GM13977 (cell line): ENCODE results near the gene LRRC28.

Experiments used
- DNase-seq: peaks from one replicate; pipeline ENCODE4 v3.0.0; 2012; ENCODE audit warnings: low spot score
- in situ Hi-C: fragments of 300-500 bp; cut with MboI; formaldehyde crosslinking; loops from one replicate; pipeline ENCODE4 v1.12.0; 2022; ENCODE audit warnings: low sequenced_read_pairs, low pct_unique_long_range_greater_than_20kb, mixed read lengths, inconsistent platforms; ENCODE audit not compliant: unreplicated experiment
- TF ChIP-seq, protein P1 (sequence below): IDR thresholded peaks from 2 replicates; pipeline ENCODE4 v1.5.1; 2012; ENCODE audit warnings: mild to moderate bottlenecking, control low read depth; ENCODE audit not compliant: insufficient read depth; ENCODE audit errors: extremely low read depth, missing control alignments

LRRC28 gene

DNA sequence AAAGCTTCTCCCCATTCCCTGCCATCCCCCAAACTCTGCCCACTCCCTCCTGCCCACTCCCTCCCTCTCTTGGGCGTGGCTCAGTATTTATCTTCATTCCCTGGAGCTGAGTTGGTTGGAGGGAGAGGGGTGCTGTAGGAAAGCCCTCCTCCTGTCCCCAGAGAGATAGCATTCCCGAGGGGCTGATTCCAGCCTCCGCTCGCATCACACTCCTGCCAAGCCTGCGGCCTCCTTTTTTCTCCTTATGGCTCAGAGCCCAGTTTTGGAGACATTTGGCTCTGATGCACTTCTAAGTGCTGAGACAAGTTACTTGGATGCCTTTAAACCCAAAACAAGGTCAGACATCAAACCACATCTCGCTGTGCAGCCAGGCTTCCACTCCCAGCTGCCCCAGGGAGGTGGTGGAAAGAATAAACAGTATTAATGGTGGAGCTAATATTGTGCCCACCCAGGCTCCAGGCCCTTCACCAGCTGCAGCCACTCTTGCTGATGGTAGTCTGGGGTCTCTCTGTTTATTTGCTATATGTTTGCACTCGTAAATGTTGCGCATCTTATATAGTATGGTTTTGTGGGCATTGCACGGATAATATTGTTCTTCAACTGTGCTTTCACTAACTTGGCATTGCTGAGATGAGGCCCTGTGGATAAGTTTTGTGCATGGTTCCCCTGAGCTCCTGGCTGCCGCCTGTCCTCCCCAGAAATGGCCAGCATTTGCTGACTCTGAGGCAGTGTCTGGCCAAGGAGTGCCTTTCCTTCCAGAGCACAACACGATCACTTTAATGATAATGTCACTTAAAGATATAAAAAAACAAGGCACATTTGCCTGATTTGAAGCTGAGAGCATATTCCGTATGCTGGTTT lies 157.2 kb downstream of the LRRC28 start:
- in situ Hi-C loops, result no loop called here
- DNase-seq, result no peak
- TF ChIP-seq, protein P1, sequence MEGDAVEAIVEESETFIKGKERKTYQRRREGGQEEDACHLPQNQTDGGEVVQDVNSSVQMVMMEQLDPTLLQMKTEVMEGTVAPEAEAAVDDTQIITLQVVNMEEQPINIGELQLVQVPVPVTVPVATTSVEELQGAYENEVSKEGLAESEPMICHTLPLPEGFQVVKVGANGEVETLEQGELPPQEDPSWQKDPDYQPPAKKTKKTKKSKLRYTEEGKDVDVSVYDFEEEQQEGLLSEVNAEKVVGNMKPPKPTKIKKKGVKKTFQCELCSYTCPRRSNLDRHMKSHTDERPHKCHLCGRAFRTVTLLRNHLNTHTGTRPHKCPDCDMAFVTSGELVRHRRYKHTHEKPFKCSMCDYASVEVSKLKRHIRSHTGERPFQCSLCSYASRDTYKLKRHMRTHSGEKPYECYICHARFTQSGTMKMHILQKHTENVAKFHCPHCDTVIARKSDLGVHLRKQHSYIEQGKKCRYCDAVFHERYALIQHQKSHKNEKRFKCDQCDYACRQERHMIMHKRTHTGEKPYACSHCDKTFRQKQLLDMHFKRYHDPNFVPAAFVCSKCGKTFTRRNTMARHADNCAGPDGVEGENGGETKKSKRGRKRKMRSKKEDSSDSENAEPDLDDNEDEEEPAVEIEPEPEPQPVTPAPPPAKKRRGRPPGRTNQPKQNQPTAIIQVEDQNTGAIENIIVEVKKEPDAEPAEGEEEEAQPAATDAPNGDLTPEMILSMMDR, result no peak

DNA sequence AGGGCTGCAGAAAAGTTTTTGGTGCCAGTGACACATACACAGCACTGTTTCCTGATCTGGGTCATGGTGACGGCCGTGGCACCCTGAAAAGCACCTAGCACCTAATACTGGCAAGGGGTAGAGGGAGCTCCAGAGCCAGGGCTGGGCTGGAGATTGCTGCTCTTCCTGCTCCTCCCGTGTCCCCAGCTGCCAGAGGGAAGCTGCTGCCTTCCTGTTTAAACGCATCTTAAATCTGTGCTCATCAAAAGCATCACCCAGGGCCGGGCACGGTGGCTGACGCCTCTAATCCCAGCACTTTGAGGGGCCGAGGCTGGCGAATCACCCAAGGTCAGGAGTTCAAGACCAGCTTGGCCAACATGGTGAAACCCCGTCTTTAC lies 157.8 kb downstream of the LRRC28 start:
- TF ChIP-seq, protein P1, result peak; percentile 48
- in situ Hi-C loops, result no loop called here
- DNase-seq, result peak; percentile 63

DNA sequence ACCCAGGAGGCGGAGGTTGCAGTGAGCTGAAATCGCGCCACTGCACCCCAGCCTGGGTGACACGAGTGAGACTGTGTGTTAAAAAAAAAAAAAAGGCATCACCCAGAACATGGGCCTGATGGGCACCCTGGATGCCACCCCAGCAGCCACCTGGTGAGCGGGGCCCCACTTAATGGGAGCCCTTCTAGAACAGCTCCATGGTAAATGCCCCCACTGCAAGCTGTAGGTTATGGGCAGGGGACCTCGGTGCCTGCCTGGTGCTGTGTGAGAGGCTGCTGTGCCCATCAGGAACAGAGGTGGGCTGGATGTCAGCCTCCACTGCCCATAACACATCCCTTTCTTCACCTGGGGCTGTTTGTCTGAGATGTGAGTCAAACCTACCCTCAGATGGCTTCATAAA lies 158.3 kb downstream of the LRRC28 start:
- TF ChIP-seq, protein P1, result no peak
- DNase-seq, result no peak
- in situ Hi-C loops, result no loop called here

DNA sequence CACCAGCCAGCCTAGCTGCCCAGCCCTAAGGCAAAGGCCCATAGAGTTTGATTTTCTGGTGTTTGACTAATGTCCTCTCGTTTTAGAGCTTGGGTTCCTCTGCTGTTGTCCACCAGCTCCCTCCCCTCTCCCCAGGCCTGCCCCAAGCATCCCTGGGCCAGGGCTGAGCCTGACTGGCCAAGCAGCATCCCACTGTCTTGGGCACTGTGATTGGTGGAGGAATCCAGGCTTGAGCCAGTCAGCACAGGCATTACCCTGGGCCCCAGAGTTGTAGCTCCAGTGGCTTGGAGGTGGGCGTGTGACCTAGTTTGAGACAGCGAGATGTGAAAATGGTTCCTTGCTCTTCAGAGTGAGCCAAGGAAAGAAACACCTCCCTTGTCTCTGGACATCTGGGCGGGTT lies 159.2 kb downstream of the LRRC28 start:
- TF ChIP-seq, protein P1, result no peak
- in situ Hi-C loops, result no loop called here
- no peak for DNase-seq

DNA sequence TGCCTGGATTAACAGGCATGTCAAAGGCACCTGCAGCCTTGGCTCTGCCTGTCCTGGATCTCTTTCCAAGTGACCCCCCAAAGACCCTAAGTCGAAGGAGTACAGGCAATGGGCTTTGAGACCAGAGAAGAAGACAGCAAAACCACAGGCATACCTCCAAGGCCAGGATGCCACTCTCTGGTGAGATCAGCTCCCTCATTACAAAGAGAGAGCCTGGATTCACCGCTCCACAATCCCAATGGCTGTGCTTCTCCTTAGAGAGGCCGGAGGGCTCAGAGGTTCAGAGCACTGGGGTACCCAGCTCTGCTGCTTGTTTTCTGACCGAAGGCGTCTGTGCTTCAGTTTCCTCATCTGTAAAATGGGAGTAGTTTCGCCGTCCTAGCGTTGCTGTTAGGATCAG lies 160.0 kb downstream of the LRRC28 start:
- no peak for DNase-seq
- TF ChIP-seq, protein P1, result no peak
- in situ Hi-C loops, result no loop called here

DNA sequence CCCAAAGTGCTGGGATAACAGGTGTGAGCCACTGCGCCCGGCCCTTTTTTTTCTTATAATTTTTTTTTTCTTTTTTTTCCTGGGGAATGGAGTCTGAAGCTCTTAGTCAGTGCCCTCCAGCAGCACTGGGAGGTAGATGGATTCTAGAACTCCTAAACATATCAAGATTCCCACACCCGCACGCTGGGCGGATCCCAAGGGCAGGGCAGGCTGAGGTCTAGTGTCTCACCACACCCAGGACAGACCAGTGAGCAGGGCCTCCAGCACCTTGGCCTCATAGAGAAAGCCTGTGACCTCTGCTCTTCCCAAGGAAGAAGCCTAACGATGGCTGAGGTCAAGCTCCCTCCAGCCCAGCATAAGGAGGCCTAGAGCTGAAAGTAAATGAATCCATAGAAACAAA lies 160.8 kb downstream of the LRRC28 start:
- TF ChIP-seq, protein P1, result no peak
- in situ Hi-C loops, result no loop called here
- no peak for DNase-seq

DNA sequence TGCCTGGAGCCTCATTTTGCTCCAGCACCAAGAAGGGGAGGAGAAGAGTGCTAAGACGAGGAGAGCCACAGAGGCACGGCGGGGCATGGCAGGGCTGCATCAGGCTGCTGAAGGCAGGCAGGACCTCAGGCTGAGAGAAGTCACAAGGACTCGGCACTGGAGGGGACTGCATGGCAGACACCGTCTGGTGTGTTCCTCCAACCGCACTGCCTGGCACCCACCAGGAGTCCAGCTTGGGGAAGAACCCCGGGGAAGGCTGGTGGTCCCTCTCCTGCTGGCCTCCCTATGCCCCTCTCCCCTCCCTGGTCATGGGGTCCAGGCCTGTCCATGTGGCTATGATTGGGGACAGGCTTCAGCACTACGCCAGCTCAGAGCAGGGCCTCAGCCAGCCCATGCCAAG lies 161.3 kb downstream of the LRRC28 start:
- in situ Hi-C loops, result no loop called here
- TF ChIP-seq, protein P1, result no peak
- DNase-seq, result no peak
